Measurements from ENCODE around the gene NFIA. TPM values are rescaled to one million over a fixed set of nuclear protein-coding genes. Genes with fewer than 3 reads are reported as not detected.
"Not testable (repeated sequence)": the region's sequence is repeated elsewhere in the genome, so short reads cannot be mapped to it uniquely, and the experiment has no call there.

Gene NFIA
- total RNA-seq, 1 donor from 2014 or later = 1.5 TPM

GRCh38 chr1:61052395-61053225 lies 29.8 kb upstream of the NFIA start:
- Mint-ChIP-seq H3K36me3 (ENCODE audit: low read depth) (no peaks in the 10 kb centered on the region), H3K9me3 (no peaks in the 10 kb centered on the region), H3K27ac (no peak overlapping the region), H3K4me3 (ENCODE audit: low read depth) (peak overlapping the region; percentile 35), H3K27me3 (ENCODE audit: low read depth) (peaks cover 63% of the 10 kb centered on the region), H3K4me1 (ENCODE audit: low read depth) (peaks cover 16% of the 10 kb centered on the region)
- intact Hi-C loops (cut with micrococcal nuclease) = loop anchor here (1.0 to 10.0 kb wide), 3 partner anchors 26 to 532 kb away; no protein-coding TSS in a partner anchor
- DNase-seq (ENCODE audit: low spot score) = no peak

- Mint-ChIP-seq H3K36me3 (ENCODE audit: low read depth) (no peaks in the 10 kb centered on the region), H3K4me1 (ENCODE audit: low read depth) (peaks cover 18% of the 10 kb centered on the region), H3K9me3 (no peaks in the 10 kb centered on the region), H3K27ac (no peak overlapping the region), H3K27me3 (ENCODE audit: low read depth) (peaks cover 68% of the 10 kb centered on the region), H3K4me3 (ENCODE audit: low read depth) (peak overlapping the region; percentile 61)
- DNase-seq (ENCODE audit: low spot score) = no peak
- intact Hi-C loops (cut with micrococcal nuclease) = loop anchor here (1.0 to 10.0 kb wide), 3 partner anchors 25 to 532 kb away; no protein-coding TSS in a partner anchor
These were observed 29.1 kb upstream of the NFIA start for GRCh38 chr1:61053226-61053711.

GRCh38 chr1:61053712-61054600 lies 28.4 kb upstream of the NFIA start:
- Mint-ChIP-seq H3K9me3 (no peaks in the 10 kb centered on the region), H3K4me3 (ENCODE audit: low read depth) (peak overlapping the region; percentile 61), H3K36me3 (ENCODE audit: low read depth) (no peaks in the 10 kb centered on the region), H3K4me1 (ENCODE audit: low read depth) (peaks cover 18% of the 10 kb centered on the region), H3K27ac (no peak overlapping the region), H3K27me3 (ENCODE audit: low read depth) (peaks cover 75% of the 10 kb centered on the region)
- intact Hi-C loops (cut with micrococcal nuclease) = loop anchor here (1.0 to 10.0 kb wide), 3 partner anchors 24 to 531 kb away; no protein-coding TSS in a partner anchor
- no peak for DNase-seq (ENCODE audit: low spot score)

- Mint-ChIP-seq H3K4me1 (ENCODE audit: low read depth) (peaks cover 18% of the 10 kb centered on the region), H3K4me3 (ENCODE audit: low read depth) (no peak overlapping the region), H3K36me3 (ENCODE audit: low read depth) (no peaks in the 10 kb centered on the region), H3K9me3 (no peaks in the 10 kb centered on the region), H3K27ac (no peak overlapping the region), H3K27me3 (ENCODE audit: low read depth) (peaks cover 78% of the 10 kb centered on the region)
- intact Hi-C loops (cut with micrococcal nuclease) = loop anchor here (10.0 kb wide), 2 partner anchors 280 to 530 kb away; no protein-coding TSS in a partner anchor
- no peak for DNase-seq (ENCODE audit: low spot score)
These were observed 27.8 kb upstream of the NFIA start for GRCh38 chr1:61054601-61054993.

DNA sequence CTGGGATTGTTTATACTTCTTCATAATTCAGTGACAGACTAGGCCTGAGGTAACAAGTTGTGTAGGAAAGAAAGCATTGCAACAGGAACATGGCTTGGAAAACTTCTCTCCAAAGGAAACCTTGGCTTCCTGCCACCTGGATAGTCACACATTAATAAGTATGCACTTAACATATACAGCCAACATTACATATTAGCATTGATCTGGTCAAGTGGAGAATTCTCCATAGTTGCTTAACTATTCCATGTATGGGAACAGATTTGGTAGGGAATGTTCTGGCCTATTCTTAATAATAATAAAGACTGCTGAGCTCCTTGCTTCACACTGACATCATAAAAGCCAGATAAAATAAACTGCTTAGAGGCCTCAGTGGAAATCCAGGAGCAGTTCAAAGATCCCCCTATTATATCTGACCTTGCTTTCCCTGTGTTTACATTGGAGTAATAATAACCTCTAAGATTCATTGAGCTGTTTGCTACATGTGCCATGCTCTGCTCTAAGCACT lies 27.2 kb upstream of the NFIA start:
- H3K27me3 Mint-ChIP-seq (ENCODE audit: low read depth) = peaks cover 78% of the 10 kb centered on the region
- H3K9me3 Mint-ChIP-seq = no peaks in the 10 kb centered on the region
- intact Hi-C loops (cut with micrococcal nuclease) = loop anchor here (10.0 kb wide), 2 partner anchors 280 to 530 kb away; no protein-coding TSS in a partner anchor
- DNase-seq (ENCODE audit: low spot score) = no peak
- peaks cover 18% of the 10 kb centered on the region for H3K4me1 Mint-ChIP-seq (ENCODE audit: low read depth)
- H3K4me3 Mint-ChIP-seq (ENCODE audit: low read depth) = no peak overlapping the region
- no peaks in the 10 kb centered on the region for H3K36me3 Mint-ChIP-seq (ENCODE audit: low read depth)
- H3K27ac Mint-ChIP-seq = no peak overlapping the region

DNA sequence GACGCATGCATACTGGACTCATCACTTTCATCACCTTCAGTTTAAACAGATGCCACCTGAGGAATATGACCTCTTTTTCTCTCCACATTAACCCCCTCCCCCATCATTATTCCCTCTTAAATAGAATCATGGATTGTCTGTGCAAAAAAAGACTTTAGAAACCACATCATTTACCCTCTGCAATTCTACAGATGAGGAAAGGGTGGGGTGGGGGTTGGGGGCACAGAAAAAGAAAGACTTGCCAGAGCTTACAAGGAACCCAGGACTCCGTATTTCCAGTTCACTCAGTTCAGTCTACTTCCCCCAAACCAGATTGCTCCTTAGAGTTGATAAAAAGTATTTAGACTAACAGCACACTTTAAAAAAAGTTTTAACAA lies 26.2 kb upstream of the NFIA start:
- Mint-ChIP-seq H3K9me3 (no peaks in the 10 kb centered on the region), H3K4me3 (ENCODE audit: low read depth) (peak overlapping the region; percentile 38), H3K36me3 (ENCODE audit: low read depth) (no peaks in the 10 kb centered on the region), H3K4me1 (ENCODE audit: low read depth) (peaks cover 16% of the 10 kb centered on the region), H3K27me3 (ENCODE audit: low read depth) (peaks cover 79% of the 10 kb centered on the region), H3K27ac (no peak overlapping the region)
- intact Hi-C loops (cut with micrococcal nuclease) = loop anchor here (10.0 kb wide), 2 partner anchors 279 to 529 kb away; no protein-coding TSS in a partner anchor
- no peak for DNase-seq (ENCODE audit: low spot score)

DNA sequence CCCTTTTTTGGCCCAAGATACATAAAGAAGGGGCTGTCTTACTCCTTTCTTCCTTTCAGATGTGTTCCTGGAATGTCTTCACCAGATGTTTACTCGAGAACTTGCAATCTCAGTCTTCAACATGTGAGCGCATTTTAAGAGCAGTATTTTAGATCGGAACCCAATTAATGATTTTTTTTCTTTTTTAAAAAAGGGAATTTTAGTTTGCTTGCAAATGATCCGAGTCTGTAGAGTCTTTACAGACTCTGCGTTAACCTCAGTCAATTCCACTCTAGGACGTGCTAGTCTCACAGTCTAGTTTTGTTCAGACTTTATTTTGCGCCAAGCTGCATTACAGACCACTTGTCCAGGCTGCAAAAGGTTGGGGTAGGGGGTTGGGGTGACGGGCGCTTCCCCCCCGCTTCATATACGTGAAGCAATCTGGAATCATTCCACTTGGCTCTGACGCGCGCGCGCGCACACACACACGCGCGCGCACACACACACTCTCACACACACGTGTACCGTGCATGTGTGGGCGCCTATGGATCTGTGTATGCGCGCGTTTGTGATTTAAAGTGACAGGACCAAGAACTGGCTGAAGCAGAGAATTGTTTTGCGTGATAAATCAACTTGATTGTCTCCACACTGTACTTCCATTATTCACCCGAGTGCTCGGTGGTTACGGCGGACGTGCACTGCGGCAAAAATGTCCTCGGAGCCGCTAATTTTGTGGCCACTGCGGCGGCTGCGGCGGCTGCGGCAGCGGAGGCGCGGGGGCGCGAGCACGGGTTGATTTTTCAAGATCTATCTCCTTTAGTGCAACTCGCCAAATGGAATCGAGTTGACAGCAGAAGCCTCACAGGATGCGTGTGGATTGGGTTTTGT lies 25.6 kb upstream of the NFIA start:
- peaks cover 73% of the 10 kb centered on the region for H3K27me3 Mint-ChIP-seq (ENCODE audit: low read depth)
- peak overlapping the region; percentile 75 for H3K4me3 Mint-ChIP-seq (ENCODE audit: low read depth)
- no peaks in the 10 kb centered on the region for H3K9me3 Mint-ChIP-seq
- intact Hi-C loops (cut with micrococcal nuclease) = loop anchor here (10.0 kb wide), 2 partner anchors 278 to 528 kb away; no protein-coding TSS in a partner anchor
- no peaks in the 10 kb centered on the region for H3K36me3 Mint-ChIP-seq (ENCODE audit: low read depth)
- H3K27ac Mint-ChIP-seq = no peak overlapping the region
- DNase-seq (ENCODE audit: low spot score) = no peak
- peaks cover 16% of the 10 kb centered on the region for H3K4me1 Mint-ChIP-seq (ENCODE audit: low read depth)

DNA sequence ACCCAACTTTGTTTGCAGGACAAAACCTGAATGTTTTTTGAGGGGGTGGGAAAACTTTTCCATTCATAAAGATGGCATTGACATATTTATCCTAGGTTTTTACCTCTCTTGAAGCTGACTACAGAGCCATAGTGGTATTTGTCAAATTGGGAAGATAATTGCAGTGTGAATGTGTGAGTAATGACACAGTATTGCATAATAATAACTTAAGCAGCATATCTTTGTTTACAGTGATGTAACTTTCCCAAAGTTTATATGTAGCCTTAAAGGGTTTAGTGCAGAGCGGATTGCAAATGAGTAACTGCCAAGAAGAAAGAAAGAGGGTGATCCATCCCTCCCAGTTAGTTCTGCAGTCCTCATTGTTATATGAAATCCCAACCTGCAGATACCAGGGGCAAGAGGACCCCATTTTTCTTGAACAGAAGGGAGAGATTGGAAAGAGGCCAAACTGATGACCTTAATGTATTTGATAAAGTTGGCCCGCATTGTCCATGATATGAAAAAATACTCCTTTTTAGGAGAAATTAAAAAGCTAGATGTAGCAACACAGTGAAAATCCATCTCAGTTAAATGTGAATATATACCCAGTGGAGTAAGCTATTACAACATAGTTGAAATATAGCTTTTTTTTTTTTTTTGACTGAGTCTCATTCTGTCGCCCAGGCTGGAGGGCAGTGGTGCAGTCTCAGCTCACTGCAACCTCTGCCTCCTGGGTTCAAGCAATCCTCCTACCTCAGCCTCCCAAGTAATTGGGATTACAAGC lies 23.7 kb upstream of the NFIA start:
- no peak for DNase-seq (ENCODE audit: low spot score)
- intact Hi-C loops (cut with micrococcal nuclease) = loop anchor here (10.0 kb wide), 2 partner anchors 276 to 526 kb away; no protein-coding TSS in a partner anchor
- H3K27me3 Mint-ChIP-seq (ENCODE audit: low read depth) = peaks cover 54% of the 10 kb centered on the region
- H3K36me3 Mint-ChIP-seq (ENCODE audit: low read depth) = no peaks in the 10 kb centered on the region
- no peak overlapping the region for H3K4me3 Mint-ChIP-seq (ENCODE audit: low read depth)
- peaks cover 7% of the 10 kb centered on the region for H3K4me1 Mint-ChIP-seq (ENCODE audit: low read depth)
- H3K9me3 Mint-ChIP-seq = no peaks in the 10 kb centered on the region
- no peak overlapping the region for H3K27ac Mint-ChIP-seq

GRCh38 chr1:61061601-61062000 lies 20.8 kb upstream of the NFIA start:
- H3K4me1 Mint-ChIP-seq (ENCODE audit: low read depth); H3K36me3 Mint-ChIP-seq (ENCODE audit: low read depth); H3K4me3 Mint-ChIP-seq (ENCODE audit: low read depth); intact Hi-C loops (cut with micrococcal nuclease); H3K9me3 Mint-ChIP-seq; DNase-seq (ENCODE audit: low spot score); H3K27ac Mint-ChIP-seq: not testable (repeated sequence)
- peaks cover 36% of the 10 kb centered on the region for H3K27me3 Mint-ChIP-seq (ENCODE audit: low read depth)

- Mint-ChIP-seq H3K27me3 (ENCODE audit: low read depth) (peaks cover 20% of the 10 kb centered on the region), H3K36me3 (ENCODE audit: low read depth) (no peaks in the 10 kb centered on the region), H3K4me1 (ENCODE audit: low read depth) (no peaks in the 10 kb centered on the region), H3K27ac (no peak overlapping the region), H3K9me3 (no peaks in the 10 kb centered on the region), H3K4me3 (ENCODE audit: low read depth) (no peak overlapping the region)
- no peak for DNase-seq (ENCODE audit: low spot score)
- intact Hi-C loops (cut with micrococcal nuclease) = no loop called here
These were observed 17.7 kb upstream of the NFIA start for GRCh38 chr1:61064673-61065072.

GRCh38 chr1:61067446-61068019 lies 14.8 kb upstream of the NFIA start:
- intact Hi-C loops (cut with micrococcal nuclease) = no loop called here
- Mint-ChIP-seq H3K4me3 (ENCODE audit: low read depth) (no peak overlapping the region), H3K27me3 (ENCODE audit: low read depth) (peaks cover 30% of the 10 kb centered on the region), H3K9me3 (no peaks in the 10 kb centered on the region), H3K27ac (no peak overlapping the region), H3K4me1 (ENCODE audit: low read depth) (no peaks in the 10 kb centered on the region), H3K36me3 (ENCODE audit: low read depth) (no peaks in the 10 kb centered on the region)
- DNase-seq (ENCODE audit: low spot score) = no peak

All from activated T-helper 2 cell treated with anti-CD3 and anti-CD28 coated beads, Interferon-gamma antibody, Interleukin-2, Interleukin-4, amounts not matched to agents 10 μg/mL and 5 μg/mL and 100 μg/mL, durations not matched to agents 14 hours and 24 hours and 36 hours (primary cell).